GM12892 (cell line): ENCODE measurements around the gene ANK2.

Source experiments
- DNase-seq: peaks from one replicate; pipeline ENCODE4 v3.0.0; 2011; ENCODE audit not compliant: insufficient read length
- FAIRE-seq: peaks from 2 replicates; lab custom pipeline; 2011; peaks lifted over from hg19 to GRCh38; lab: Jason Lieb, UNC
- POLR2A ChIP-seq: IDR thresholded peaks from 2 replicates; pipeline ENCODE4 v1.6.1; 2011; ENCODE audit warnings: low read depth, low read length, control low read depth
- POLR2AphosphoS5 ChIP-seq: IDR thresholded peaks from 2 replicates; pipeline ENCODE4 v1.6.1; 2011; ENCODE audit warnings: low read depth, low read length, control low read depth
- TAF1 ChIP-seq: IDR thresholded peaks from 2 replicates; pipeline ENCODE4 v1.6.1; 2011; ENCODE audit warnings: low read depth, mild to moderate bottlenecking, control low read depth, low read length, borderline replicate concordance

ANK2 gene

DNA sequence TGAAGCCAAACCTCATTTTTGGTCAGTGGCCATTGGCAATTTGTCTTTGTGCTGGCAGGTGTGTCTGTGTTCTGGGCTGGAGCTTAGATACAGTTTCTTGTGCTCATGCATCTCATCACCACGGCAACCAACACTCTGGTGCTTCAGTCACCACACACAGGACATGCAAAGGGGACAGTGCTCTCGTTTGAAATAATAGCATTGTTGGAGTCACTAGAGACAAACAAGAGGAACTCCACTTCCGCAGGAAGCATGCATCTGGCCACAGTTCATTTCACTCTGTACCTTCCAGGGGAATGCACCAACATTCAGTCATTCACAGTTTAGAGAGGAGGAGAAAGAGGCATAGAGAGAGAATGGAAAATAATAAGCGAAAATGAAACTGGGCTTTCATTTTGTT is 267.4 kb downstream of the ANK2 start:
- FAIRE-seq = peak; percentile 89
- TF ChIP-seq POLR2AphosphoS5 = no peak
- TF ChIP-seq TAF1 = no peak
- DNase-seq = peak; percentile 20

DNA sequence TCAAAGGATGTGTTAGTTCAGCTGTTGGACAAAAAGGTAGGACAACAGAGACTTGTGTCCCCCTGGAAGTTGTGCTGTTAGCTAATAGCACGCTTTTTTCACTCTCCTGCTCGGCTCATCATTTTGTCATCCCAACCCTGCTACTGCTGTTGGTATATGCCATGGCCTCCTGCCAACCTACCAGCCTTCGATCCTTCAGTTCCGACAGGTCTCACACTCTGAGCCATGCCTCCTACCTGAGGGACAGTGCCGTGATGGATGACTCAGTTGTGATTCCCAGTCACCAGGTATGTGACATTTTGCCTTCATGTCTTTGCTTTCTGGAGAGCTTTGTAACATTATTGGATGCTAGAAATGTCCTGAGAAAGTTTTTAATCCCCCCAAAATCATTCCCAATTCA is 268.1 kb downstream of the ANK2 start:
- DNase-seq (no peak), FAIRE-seq (peak; percentile 76)
- TF ChIP-seq POLR2AphosphoS5 (no peak), POLR2A (no peak), TAF1 (no peak)

DNA sequence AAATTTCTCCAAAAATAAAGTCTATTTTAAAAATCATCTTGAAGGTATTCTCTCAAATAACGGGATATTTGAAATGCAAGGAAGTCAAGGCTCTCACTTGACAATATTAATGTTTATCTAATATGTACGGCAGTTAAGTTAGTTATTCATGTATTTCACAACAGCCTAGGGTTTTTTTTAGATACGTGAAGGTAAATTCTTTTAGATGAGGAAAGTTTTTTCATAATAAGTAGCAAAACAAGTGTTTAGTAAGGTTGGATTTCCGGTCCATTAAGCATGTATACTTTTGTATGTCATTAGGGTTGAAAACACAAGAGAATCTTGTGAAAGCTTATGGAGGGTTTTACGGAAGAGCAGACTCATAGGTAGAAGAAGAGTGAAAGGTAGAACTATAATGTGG is 273.3 kb downstream of the ANK2 start:
- TF ChIP-seq POLR2A = no peak
- no peak for TF ChIP-seq POLR2AphosphoS5
- no peak for TF ChIP-seq TAF1
- DNase-seq (no peak), FAIRE-seq (no peak)

- no peak for TF ChIP-seq POLR2A
- no peak for TF ChIP-seq TAF1
- TF ChIP-seq POLR2AphosphoS5 = no peak
- FAIRE-seq = no peak
- DNase-seq = no peak
These were observed 276.6 kb downstream of the ANK2 start for GRCh38 chr4:113325876-113326615.

DNA sequence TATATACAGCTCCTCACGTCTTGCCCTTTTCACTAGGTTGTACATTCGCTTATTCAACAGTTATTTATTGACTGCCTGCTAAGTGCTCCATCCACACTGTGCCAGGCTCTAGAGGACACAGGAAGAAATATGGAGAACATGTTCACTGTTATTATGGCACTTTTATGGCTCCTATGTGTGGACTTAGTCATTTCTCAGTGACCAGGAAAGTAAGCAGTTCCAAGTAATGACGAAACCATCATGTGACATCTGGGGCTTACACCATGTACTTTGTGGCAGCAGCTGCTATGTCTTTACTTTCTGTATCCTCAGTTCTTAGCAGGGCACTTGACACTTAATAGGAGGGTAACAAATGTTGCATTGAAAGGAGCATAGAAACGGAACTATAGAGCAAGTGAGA is 278.0 kb downstream of the ANK2 start:
- no peak for DNase-seq
- no peak for TF ChIP-seq POLR2AphosphoS5
- TF ChIP-seq POLR2A = no peak
- TF ChIP-seq TAF1 = no peak
- FAIRE-seq = peak; percentile 85

DNA sequence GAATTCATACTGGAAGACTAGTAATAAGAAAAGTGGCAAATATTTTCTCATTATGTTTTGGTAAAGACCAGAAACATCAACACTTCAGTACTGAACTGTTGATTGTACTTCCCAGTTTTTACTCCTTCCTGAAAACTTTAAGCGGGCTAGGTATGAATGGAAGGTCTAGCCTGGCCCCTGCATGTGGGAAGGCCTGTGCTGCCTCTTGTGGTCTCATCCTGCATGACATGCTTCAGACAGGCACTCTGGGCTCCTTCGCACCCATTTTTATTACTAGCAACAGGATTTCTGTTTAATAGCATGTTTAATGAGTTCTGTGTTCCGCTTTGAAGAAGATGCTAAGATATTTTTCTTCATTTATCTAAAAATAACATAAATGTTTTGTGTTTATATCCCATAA is 279.1 kb downstream of the ANK2 start:
- TF ChIP-seq POLR2A (no peak), TAF1 (no peak), POLR2AphosphoS5 (no peak)
- peak; percentile 5 for FAIRE-seq
- DNase-seq = no peak

GRCh38 chr4:113330200-113330599 is 280.7 kb downstream of the ANK2 start:
- DNase-seq (no peak), FAIRE-seq (no peak)
- TF ChIP-seq POLR2A (no peak), POLR2AphosphoS5 (no peak), TAF1 (no peak)

DNA sequence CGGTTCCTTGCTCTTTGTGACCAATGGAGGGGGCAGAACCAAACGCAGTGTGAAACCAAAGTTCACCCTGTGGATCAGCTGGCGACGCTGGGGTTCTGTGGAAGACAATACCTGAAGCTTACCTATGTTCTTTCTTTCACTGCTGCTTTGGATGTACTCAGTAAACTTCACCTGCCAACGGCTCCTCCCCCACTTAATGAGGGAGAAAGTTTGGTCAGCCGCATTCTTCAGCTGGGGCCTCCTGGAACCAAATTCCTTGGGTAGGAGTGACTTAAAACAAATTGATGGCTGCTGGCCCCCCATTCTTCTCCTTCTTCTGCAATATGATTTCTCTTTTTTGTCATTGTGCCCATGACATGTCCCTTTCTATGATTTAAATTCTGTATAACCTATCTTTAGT is 282.4 kb downstream of the ANK2 start:
- FAIRE-seq = no peak
- no peak for TF ChIP-seq POLR2A
- no peak for TF ChIP-seq TAF1
- TF ChIP-seq POLR2AphosphoS5 = no peak
- DNase-seq = no peak

GRCh38 chr4:113332701-113333100 is 283.2 kb downstream of the ANK2 start:
- DNase-seq (no peak), FAIRE-seq (no peak)
- TF ChIP-seq TAF1 (no peak), POLR2A (no peak), POLR2AphosphoS5 (no peak)

GRCh38 chr4:113335746-113336145 is 286.3 kb downstream of the ANK2 start:
- no peak for FAIRE-seq
- DNase-seq = no peak
- no peak for TF ChIP-seq TAF1
- TF ChIP-seq POLR2A = no peak
- TF ChIP-seq POLR2AphosphoS5 = no peak

DNA sequence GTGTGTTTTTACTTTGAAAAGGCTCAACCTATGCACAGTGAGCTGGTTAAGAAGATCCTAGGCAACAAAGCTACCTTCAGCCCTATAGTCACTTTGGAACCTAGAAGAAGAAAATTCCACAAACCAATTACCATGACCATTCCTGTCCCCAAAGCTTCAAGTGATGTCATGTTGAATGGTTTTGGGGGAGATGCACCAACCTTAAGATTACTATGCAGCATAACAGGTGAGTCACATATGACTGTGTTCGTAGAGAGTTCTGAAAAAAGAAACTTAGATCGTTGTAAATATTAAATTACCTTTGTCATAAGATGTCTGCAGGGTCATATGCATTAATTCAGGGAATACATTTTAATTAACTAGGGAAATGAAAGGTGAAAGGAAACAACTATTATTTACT is 287.1 kb downstream of the ANK2 start:
- DNase-seq (no peak), FAIRE-seq (no peak)
- TF ChIP-seq POLR2AphosphoS5 = no peak
- TF ChIP-seq POLR2A = no peak
- TF ChIP-seq TAF1 = no peak

- no peak for TF ChIP-seq TAF1
- TF ChIP-seq POLR2A = no peak
- TF ChIP-seq POLR2AphosphoS5 = no peak
- no peak for FAIRE-seq
- no peak for DNase-seq
These were observed 290.0 kb downstream of the ANK2 start for GRCh38 chr4:113339430-113339813.

DNA sequence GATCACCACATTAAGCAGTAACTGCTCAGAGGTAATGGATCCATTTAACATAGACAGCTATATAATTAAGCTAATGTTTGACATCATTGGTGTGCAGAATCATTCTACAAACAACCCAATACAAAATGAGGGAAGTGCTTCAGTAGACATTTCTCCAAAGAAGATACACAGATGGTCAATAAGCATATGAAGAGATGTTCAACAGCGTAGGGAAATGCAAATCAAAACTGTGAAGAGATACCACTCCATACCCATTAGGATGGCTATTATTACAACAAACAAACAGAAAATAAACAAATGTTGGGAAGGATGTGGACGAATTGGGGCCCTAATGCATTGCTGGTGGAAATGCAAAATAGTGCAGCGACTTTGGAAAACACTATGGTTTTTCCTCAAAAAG is 294.6 kb downstream of the ANK2 start:
- DNase-seq (no peak), FAIRE-seq (no peak)
- no peak for TF ChIP-seq POLR2A
- no peak for TF ChIP-seq POLR2AphosphoS5
- no peak for TF ChIP-seq TAF1

DNA sequence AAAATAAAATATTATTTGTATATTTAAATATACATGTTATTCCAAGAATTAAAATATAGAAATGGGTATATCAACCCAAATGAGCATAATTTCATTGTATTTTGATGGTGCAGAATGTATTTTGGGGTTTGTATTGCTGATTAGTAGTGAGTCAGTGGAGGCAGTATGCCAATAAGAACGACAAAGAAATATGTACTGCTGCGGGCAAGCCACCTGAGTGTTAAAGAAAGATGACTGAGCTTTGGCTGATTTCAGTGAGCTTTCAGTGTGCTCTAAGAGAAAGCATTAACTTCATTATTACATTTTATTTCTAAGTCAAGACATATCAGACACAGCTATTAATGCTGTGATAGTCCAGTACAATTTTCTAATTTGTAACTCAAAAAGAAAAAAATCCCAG is 297.8 kb downstream of the ANK2 start:
- DNase-seq = no peak
- TF ChIP-seq TAF1 (no peak), POLR2A (no peak), POLR2AphosphoS5 (no peak)
- FAIRE-seq = no peak
